ENCODE results near the gene TMEM8B.

- TF ChIP-seq EZH2 (IDR thresholded peaks at IDR 0.05) (no peak), CTCF (IDR thresholded peaks at IDR 0.05) (no peak), EZH2phosphoT487 (IDR thresholded peaks at IDR 0.05) (no peak)
Measured at GRCh38 chr9:35905051-35905781, 76.2 kb downstream of the TMEM8B start.
